Pancreas (tissue), 10 donors: ENCODE results near the gene ABLIM2. TPM values are rescaled to one million over a fixed set of nuclear protein-coding genes. Genes with fewer than 3 reads are reported as not detected.

Experiments
- ATAC-seq, 4 donors: fragments of 200-7000 bp; cut with Tn5 transposase; one replicate each; pipeline versions ENCODE4 v1.8.0 to v1.9.1; 2020; ENCODE audit warnings: mild to moderate bottlenecking in 4 of 4, moderate library complexity in 4 of 4
- DNase-seq, 6 donors: peaks; one replicate each; pipeline ENCODE4 v3.0.0-alpha.2; 2020
- FAIRE-seq: peaks from 2 replicates; lab custom pipeline; 2012; peaks lifted over from hg19 to GRCh38; lab: Jason Lieb, UNC
- H3K27ac ChIP-seq, 4 donors: fragments of 200-600 bp; sonication (generic); 1 replicate in 3 of 4; 2 replicates in 1 of 4; pipeline versions ENCODE4 v1.5.0 to v1.8.0; 2020
- H3K27me3 ChIP-seq, 4 donors: fragments of 200-600 bp; one replicate each; pipeline ENCODE4 v1.8.0; 2021
- H3K36me3 ChIP-seq, 3 donors: fragments of 200-600 bp; sonication (generic) in 1 of 3; one replicate each; pipeline versions ENCODE4 v1.5.0 to v1.8.0; 2020 to 2021
- H3K4me1 ChIP-seq, 3 donors: fragments of 200-600 bp; one replicate each; pipeline ENCODE4 v1.8.0; 2021
- H3K4me3 ChIP-seq, 4 donors: fragments of 200-600 bp; sonication (generic) in 2 of 4; one replicate each; pipeline versions ENCODE4 v1.5.0 to v1.8.0; 2020 to 2021
- H3K9me3 ChIP-seq, 4 donors: fragments of 200-600 bp; one replicate each; pipeline ENCODE4 v1.8.0; 2021
- WGBS, 2 donors: extraction: QIAGEN DNeasy Blood & Tissue Kit; methylation state at CpG; one replicate each; pipeline ENCODE4 v1.1.7; 2013; 5-methylcytosine and 5-hydroxymethylcytosine counted together
- intact Hi-C, 3 donors: fragments of 100-400 bp; cut with DNase I; formaldehyde crosslinking; loops; one replicate each; pipeline versions ENCODE4 v1.11.1 to v1.14.2; 2022
- polyA plus RNA-seq, 2 donors: library from polyadenylated mRNA; stranded (reverse); fragments of 200-250 nt; gene quantifications; one replicate each; pipeline ENCODE4 v1.2.3, GENCODE V29; 2013
- total RNA-seq, 6 donors: library from RNA; stranded (reverse); fragmentation: NEBNext Ultra II Directional in 4 of 6; extraction: Animal tissue kit (Norgen Biotek cat#: 25700) in 4 of 6; gene quantifications; one replicate each; pipeline versions ENCODE4 v1.2.1 to v1.2.4, GENCODE V29; 2021 to 2023
- TF ChIP-seq, protein P1 (sequence below), 4 donors: fragments of 200-600 bp; sonication (generic) in 3 of 4; IDR thresholded peaks; one replicate each; pipeline versions ENCODE4 v1.5.0 to v1.8.0; 2021; ENCODE audit warnings: antibody characterized with exemption in 4 of 4
- donor health status: healthy with polysubstance abuse.
- donor health status: DM: no; HTN: no; CAD: no; lungs with moderate emphysema.
- donor health status: DM: no; HTN: no; CAD: no.
- donor health status: control.
- donor health status: control.
- donor health status: Bipolar disorder and iron deficiency.
- donor health status: DM: yes; HTN: yes; CAD: no.
- donor health status: DM: no; HTN: no; CAD: no.
- donor health status: DM: no; HTN: no; CAD: no.
- donor health status: DM: yes; HTN: yes; CAD: no.

ABLIM2 gene
- total and polyA plus RNA-seq, 8 donors, result 4.3 to 13.1 (median 6.6) TPM

DNA sequence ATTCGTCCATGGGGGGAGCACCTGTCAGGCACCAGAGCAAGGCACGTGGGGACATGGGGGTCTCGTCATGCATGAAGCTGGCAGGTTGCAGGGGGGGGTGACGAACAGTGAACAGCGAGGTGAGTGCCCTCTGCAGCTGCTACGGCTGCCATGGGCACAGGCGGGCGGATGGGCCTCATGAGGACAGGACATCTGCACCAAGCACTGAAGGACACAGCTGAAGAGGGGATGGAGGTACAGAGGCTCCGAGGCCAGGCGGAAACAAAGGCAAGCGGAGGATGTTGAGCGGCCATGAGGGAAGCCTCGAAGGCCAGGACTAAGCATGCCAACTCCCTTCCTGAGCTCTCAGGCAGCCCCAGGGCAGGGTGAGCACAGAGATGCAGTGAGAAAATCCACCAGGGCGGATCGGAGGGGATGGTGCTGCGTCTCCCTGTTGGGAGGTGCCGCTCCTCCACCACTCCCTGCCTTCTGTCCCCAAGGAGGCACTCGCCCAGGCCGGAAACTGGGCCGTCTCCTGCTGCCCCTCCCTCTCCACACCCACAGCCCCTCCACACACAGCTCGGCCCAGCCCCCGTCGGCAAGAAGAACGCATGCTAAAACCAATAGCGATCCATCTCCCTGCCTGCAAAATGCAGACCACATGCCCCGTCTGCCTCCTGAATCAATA is 24.6 kb downstream of the ABLIM2 start:
- H3K27ac ChIP-seq, result no peak overlapping the region
- 83% methylated on average over 23 to 26 of the region's 26 CpGs for WGBS, 2 donors
- peak in 2 of 4 donors; percentile 16 to 18 for ATAC-seq
- intact Hi-C loops, result no loop called here
- no peaks in the 10 kb centered on the region for H3K27me3 ChIP-seq
- FAIRE-seq, result no peak
- TF ChIP-seq, protein P1, sequence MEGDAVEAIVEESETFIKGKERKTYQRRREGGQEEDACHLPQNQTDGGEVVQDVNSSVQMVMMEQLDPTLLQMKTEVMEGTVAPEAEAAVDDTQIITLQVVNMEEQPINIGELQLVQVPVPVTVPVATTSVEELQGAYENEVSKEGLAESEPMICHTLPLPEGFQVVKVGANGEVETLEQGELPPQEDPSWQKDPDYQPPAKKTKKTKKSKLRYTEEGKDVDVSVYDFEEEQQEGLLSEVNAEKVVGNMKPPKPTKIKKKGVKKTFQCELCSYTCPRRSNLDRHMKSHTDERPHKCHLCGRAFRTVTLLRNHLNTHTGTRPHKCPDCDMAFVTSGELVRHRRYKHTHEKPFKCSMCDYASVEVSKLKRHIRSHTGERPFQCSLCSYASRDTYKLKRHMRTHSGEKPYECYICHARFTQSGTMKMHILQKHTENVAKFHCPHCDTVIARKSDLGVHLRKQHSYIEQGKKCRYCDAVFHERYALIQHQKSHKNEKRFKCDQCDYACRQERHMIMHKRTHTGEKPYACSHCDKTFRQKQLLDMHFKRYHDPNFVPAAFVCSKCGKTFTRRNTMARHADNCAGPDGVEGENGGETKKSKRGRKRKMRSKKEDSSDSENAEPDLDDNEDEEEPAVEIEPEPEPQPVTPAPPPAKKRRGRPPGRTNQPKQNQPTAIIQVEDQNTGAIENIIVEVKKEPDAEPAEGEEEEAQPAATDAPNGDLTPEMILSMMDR (IDR thresholded peaks at IDR 0.05), result no peak
- no peak overlapping the region for H3K4me3 ChIP-seq
- H3K4me1 ChIP-seq, result no peaks in the 10 kb centered on the region
- peak in 2 of 6 donors; percentile 17 to 52 for DNase-seq
- no peaks in the 10 kb centered on the region for H3K36me3 ChIP-seq
- no peaks in the 10 kb centered on the region for H3K9me3 ChIP-seq

DNA sequence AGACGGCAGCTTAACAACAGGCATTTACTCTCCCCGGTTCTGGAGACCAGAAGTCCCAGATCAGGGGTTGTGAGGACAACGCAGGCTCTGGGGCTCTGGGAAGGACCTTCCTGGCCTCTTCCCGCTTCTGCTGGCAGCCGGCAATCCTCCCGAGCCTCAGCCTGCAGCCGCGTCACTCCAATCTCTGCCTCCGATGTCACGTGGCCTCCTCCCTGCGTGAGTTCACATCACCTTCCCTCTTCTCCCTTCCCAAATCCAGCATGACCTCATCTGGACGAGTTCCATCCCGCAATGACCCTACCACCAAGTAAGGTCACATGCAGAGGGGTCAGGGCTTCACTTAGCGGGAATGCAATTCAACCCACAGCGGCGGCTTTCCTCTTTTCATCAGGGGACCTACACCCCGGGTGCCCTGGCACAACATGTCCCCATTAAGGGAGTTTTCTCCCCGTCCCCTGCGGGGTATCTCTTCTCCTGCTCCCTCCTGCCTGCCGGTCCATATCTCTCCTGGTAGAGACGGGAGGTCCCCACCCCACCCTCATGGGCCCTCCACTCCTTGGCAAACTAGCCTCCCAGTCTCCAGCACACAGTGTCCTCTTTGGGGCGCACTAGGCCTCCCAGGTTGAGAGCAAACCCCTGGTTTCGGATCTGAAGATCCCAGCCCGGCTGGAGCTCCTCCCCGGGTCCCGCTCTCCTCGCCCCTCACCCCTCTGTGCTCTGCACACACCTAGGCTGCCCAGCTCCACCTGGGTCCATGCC is 25.5 kb downstream of the ABLIM2 start:
- H3K27ac ChIP-seq, result no peak overlapping the region
- no peaks in the 10 kb centered on the region for H3K9me3 ChIP-seq
- TF ChIP-seq, protein P1 (IDR thresholded peaks at IDR 0.05), result no peak
- no peaks in the 10 kb centered on the region for H3K4me1 ChIP-seq
- WGBS, 2 donors, result 88 to 90% methylated on average over 27 of the region's 27 CpGs
- no peaks in the 10 kb centered on the region for H3K27me3 ChIP-seq
- ATAC-seq (no peak), FAIRE-seq (no peak), DNase-seq (peak in 1 of 6 donors; percentile 7)
- H3K36me3 ChIP-seq, result no peaks in the 10 kb centered on the region
- no peak overlapping the region for H3K4me3 ChIP-seq
- intact Hi-C loops, result no loop called here

DNA sequence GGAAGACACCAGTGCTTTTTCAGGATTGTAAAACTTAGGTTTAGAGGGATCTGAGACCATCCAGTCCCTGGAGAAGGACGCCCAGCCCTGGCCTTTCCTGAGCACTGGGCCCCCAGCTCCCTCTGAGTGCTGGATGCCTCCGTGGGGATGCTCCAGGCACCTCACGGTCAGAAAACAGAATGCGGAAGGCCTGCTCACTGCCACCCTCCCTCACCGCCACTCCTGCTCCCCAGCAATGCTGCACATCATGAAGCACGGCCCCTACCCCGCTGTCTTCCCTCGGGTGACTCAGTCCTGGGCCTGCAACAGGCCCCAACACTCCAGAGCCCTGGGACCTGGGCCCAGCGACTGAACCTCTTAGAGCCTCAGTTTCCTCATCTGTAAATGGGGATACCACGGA is 26.2 kb downstream of the ABLIM2 start:
- no peak overlapping the region for H3K4me3 ChIP-seq
- 88% methylated on average over 10 of the region's 10 CpGs for WGBS, 2 donors
- no peaks in the 10 kb centered on the region for H3K36me3 ChIP-seq
- no peak overlapping the region for H3K27ac ChIP-seq
- TF ChIP-seq, protein P1 (IDR thresholded peaks at IDR 0.05), result no peak
- ATAC-seq (no peak), FAIRE-seq (no peak), DNase-seq (peak in 2 of 6 donors; percentile 13 to 26)
- intact Hi-C loops, result no loop called here
- H3K4me1 ChIP-seq, result no peaks in the 10 kb centered on the region
- no peaks in the 10 kb centered on the region for H3K27me3 ChIP-seq
- H3K9me3 ChIP-seq, result no peaks in the 10 kb centered on the region

DNA sequence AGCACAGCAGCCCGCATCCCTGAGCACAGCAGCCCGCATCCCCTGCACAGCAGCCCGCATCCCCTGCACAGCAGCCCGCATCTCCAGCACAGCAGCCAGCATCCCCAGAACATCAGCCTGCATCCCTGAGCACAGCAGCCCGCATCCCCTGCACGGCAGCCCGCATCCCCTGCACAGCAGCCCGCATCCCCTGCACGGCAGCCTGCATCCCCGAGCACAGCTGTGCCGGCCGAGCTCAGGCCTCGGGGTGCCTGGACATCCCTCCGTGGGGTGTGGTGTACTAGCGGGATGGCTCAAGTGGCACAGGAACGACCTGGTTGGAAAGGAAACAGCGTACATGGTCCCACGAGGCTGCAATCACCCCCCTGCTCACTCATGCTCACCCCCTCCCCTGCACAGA is 26.8 kb downstream of the ABLIM2 start:
- ATAC-seq (no peak), FAIRE-seq (no peak)
- WGBS, 2 donors, result 80 to 84% methylated on average over 17 to 18 of the region's 18 CpGs

More for the DNA sequence above, 26.8 kb downstream of the ABLIM2 start:
- Histone ChIP-seq H3K36me3 (no peaks in the 10 kb centered on the region), H3K4me3 (no peak overlapping the region), H3K27me3 (no peaks in the 10 kb centered on the region), H3K27ac (no peak overlapping the region), H3K9me3 (no peaks in the 10 kb centered on the region), H3K4me1 (no peaks in the 10 kb centered on the region)
- intact Hi-C loops, result no loop called here
- peak in 2 of 6 donors; percentile 4 to 39 for DNase-seq
- TF ChIP-seq, protein P1 (IDR thresholded peaks at IDR 0.05), result no peak
